ENCODE data around the gene ZDHHC8. TPM values are rescaled to one million over a fixed set of nuclear protein-coding genes. Genes with fewer than 3 reads are reported as not detected.

ZDHHC8 gene
- total RNA-seq, 1 experiment from 2014 or later, result 51.7 TPM

- Histone ChIP-seq H3K23me2 (ENCODE audit: insufficient read length, low read depth, low read length, poor library complexity, severe bottlenecking) (no peaks in the 10 kb centered on the region), H3K4me1 (ENCODE audit: insufficient read depth, low read length) (no peaks in the 10 kb centered on the region), H3K79me2 (ENCODE audit: insufficient read depth, low read length) (no peaks in the 10 kb centered on the region), H4K91ac (ENCODE audit: insufficient read length, low read depth, low read length) (no peak overlapping the region), H2AFZ (ENCODE audit: low read length) (no peak overlapping the region), H2BK15ac (ENCODE audit: low read depth, low read length) (no peak overlapping the region), H2BK120ac (ENCODE audit: low read depth, low read length, poor library complexity, severe bottlenecking) (no peak overlapping the region), H3K56ac (ENCODE audit: insufficient read length, low read depth, low read length) (no peak overlapping the region), H3K27me3 (ENCODE audit: insufficient read depth, low read length) (no peaks in the 10 kb centered on the region), H3K79me1 (ENCODE audit: insufficient read depth, low read depth, low read length, poor library complexity, severe bottlenecking) (no peaks in the 10 kb centered on the region), H3T11ph (ENCODE audit: low read length) (no peak overlapping the region), H2BK5ac (ENCODE audit: insufficient read length, low read length) (no peak overlapping the region), H3K4me2 (ENCODE audit: insufficient read depth, insufficient read length, low read length) (no peak overlapping the region), H3K23ac (ENCODE audit: insufficient read length, low read depth, low read length) (no peak overlapping the region), H3K14ac (ENCODE audit: insufficient read depth, low read length) (no peak overlapping the region), H3K18ac (ENCODE audit: insufficient read length, low read depth, low read length) (no peak overlapping the region), H3K9ac (ENCODE audit: extremely low read depth, insufficient read length, low read length) (no peak overlapping the region), H3K4ac (ENCODE audit: low read depth, low read length) (no peak overlapping the region), H4K20me1 (ENCODE audit: control insufficient read depth, insufficient read depth, insufficient read length) (no peaks in the 10 kb centered on the region), H2AK5ac (ENCODE audit: insufficient read length, low read length) (no peak overlapping the region), H3K9me3 (ENCODE audit: control insufficient read depth, low read depth, low read length) (no peaks in the 10 kb centered on the region), H4K8ac (replicated peaks; ENCODE audit: insufficient read length, low read depth, low read length) (no peak overlapping the region), H2BK12ac (ENCODE audit: insufficient read length, low read depth, low read length) (no peak overlapping the region), H3K27ac (ENCODE audit: insufficient read length, low read depth, low read length) (no peak overlapping the region), H2BK20ac (ENCODE audit: low read depth, low read length, poor library complexity, severe bottlenecking) (no peak overlapping the region), H4K5ac (ENCODE audit: insufficient read length, low read depth, low read length) (no peak overlapping the region)
- no peak for DNase-seq
- Mint-ChIP-seq H3K36me3 (ENCODE audit: insufficient read depth in 1 of 3, low read depth in 3 of 3) (peaks cover 0 to 7% (median 0%) of the 10 kb centered on the region in 3 experiments; a peak in 2 of 7 replicates), H3K4me3 (no peak overlapping the region), H3K9me3 (peaks cover 6 to 17% of the 10 kb centered on the region in 2 experiments; a peak in 4 of 5 replicates), H3K27me3 (ENCODE audit: low read depth) (no peaks in the 10 kb centered on the region), H3K27ac (no peak overlapping the region; a peak in 1 of 7 replicates), H3K4me1 (no peaks in the 10 kb centered on the region)
- no CpG with 5 or more reads among the region's 9 CpGs for WGBS (ENCODE audit: extremely low coverage, insufficient read length, low lambda C conversion rate)
- no peak for TF ChIP-seq CTCF (conservative IDR thresholded peaks at IDR 0.05)
These were observed 35.1 kb downstream of the ZDHHC8 start for GRCh38 chr22:20166703-20167102.
